Measurements from ENCODE around the gene CHD6. TPM values are rescaled to one million over a fixed set of nuclear protein-coding genes. Genes with fewer than 3 reads are reported as not detected.
A peak's percentile ranks its signal among the peaks of the same experiment; 100 is the strongest.

The CHD6 gene
- total and polyA plus RNA-seq, 3 experiments from 2014 or later = 24.6 to 59.5 (median 25.3) TPM

DNA sequence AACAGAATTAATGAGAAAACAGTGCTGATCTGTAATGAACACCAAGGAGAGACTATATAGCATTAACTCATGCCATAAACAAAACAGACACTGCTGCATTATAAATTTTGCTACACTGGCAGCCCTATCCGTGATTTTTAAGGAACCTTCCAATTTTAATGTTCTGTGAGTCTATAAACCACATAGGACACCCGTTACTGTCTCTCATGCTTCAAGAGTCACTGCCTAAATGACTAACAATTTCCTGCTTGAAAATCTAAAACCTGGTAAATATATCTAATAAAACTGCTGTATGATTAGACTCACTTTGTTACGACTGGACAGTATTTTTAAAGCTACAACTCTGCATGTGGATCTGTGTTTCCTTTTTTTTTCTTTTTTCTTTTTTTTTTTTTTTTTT is 8.7 kb downstream of the CHD6 start:
- Mint-ChIP-seq H3K36me3 (peaks cover 0 to 8% (median 5%) of the 10 kb centered on the region in 3 donors), H3K27ac (no peak overlapping the region), H3K27me3 (peaks cover 0 to 2% of the 10 kb centered on the region in 2 donors), H3K4me1 (peaks cover 57 to 83% (median 72%) of the 10 kb centered on the region in 3 donors), H3K9me3 (no peaks in the 10 kb centered on the region), H3K4me3 (peak overlapping the region in 1 of 7 donors; percentile 1)
- POLR2A ChIA-PET = interaction anchor here (1.1 kb wide), 1 partner anchor 8 kb away, joined by 4 read pairs; no protein-coding TSS in a partner anchor
- H3K36me3 ChIP-seq (ENCODE audit: insufficient read depth, low read length) = no peaks in the 10 kb centered on the region
- H3K27me3 ChIP-seq (ENCODE audit: insufficient read depth, low read length, poor library complexity, severe bottlenecking) = no peaks in the 10 kb centered on the region
- H3K27ac ChIP-seq (ENCODE audit: low read depth, low read length) = no peak overlapping the region
- peaks cover 17% of the 10 kb centered on the region for H3K4me1 ChIP-seq (ENCODE audit: insufficient read depth, low read length)
- no peaks in the 10 kb centered on the region for H3K9me3 ChIP-seq (ENCODE audit: low read length)
- no peak for DNase-seq
- H3K4me3 ChIP-seq (ENCODE audit: low read length) = no peak overlapping the region
- CTCF ChIA-PET = no interaction called here

DNA sequence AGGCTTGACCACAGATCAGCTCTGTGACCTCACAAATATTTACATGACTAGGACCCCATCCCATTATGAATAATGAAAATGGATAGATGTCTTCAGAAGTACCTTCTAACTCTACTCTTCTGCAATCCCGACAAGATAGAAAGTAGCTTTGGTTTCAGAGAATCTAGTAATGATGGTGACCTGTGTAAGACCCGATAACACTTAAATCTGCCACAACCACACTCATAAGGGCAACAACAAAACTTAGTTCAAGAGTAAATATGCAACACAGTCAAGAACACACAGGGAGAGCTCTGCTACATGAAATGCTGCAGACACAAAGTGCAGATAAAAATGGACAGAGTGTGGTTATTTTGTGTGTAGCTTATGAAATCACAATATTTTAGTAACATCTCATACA is 9.6 kb downstream of the CHD6 start:
- Mint-ChIP-seq H3K4me1 (peaks cover 56 to 82% (median 72%) of the 10 kb centered on the region in 3 donors), H3K27ac (peak overlapping the region in 2 of 8 donors; percentile 6 to 61)
- POLR2A ChIA-PET = interaction anchor here (1.1 kb wide), 1 partner anchor 9 kb away, joined by 4 read pairs; no protein-coding TSS in a partner anchor

DNA sequence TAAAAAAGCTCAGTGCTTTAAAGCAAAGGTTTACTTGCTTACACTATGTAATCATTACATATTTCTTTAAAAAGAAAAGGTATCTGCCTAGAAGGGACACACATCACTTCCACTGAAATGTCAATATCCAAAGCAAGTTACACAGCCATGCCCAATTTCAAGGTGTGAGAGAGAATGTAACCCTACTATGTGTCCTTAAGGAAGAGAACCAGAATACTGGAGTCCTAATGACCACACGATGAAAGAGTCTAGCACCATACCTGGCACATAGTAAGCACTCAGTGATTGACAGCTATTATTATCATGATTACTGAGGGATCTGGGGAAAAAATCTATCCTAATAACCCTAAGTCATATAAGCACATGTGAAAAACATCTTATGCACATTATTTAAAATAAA is 10.4 kb downstream of the CHD6 start:
- H3K36me3 Mint-ChIP-seq = peaks cover 0 to 7% (median 3%) of the 10 kb centered on the region in 3 donors
- no peak overlapping the region for H3K4me3 ChIP-seq (ENCODE audit: low read length)
- no peak for DNase-seq
- peaks cover 51 to 74% (median 64%) of the 10 kb centered on the region in 3 donors for H3K4me1 Mint-ChIP-seq
- H3K27me3 Mint-ChIP-seq = peaks cover 0 to 2% of the 10 kb centered on the region in 2 donors
- H3K27ac ChIP-seq (ENCODE audit: low read depth, low read length) = no peak overlapping the region
- no peak overlapping the region for H3K4me3 Mint-ChIP-seq
- no peak overlapping the region for H3K27ac Mint-ChIP-seq
- POLR2A ChIA-PET = no interaction called here
- no peaks in the 10 kb centered on the region for H3K27me3 ChIP-seq (ENCODE audit: insufficient read depth, low read length, poor library complexity, severe bottlenecking)
- H3K36me3 ChIP-seq (ENCODE audit: insufficient read depth, low read length) = no peaks in the 10 kb centered on the region
- H3K4me1 ChIP-seq (ENCODE audit: insufficient read depth, low read length) = peaks cover 17% of the 10 kb centered on the region
- no peaks in the 10 kb centered on the region for H3K9me3 ChIP-seq (ENCODE audit: low read length)
- CTCF ChIA-PET = no interaction called here
- no peaks in the 10 kb centered on the region for H3K9me3 Mint-ChIP-seq

More for the DNA sequence above, 9.6 kb downstream of the CHD6 start:
- Histone ChIP-seq H3K4me1 (ENCODE audit: insufficient read depth, low read length) (peaks cover 17% of the 10 kb centered on the region), H3K9me3 (ENCODE audit: low read length) (no peaks in the 10 kb centered on the region), H3K4me3 (ENCODE audit: low read length) (no peak overlapping the region), H3K27ac (ENCODE audit: low read depth, low read length) (no peak overlapping the region), H3K27me3 (ENCODE audit: insufficient read depth, low read length, poor library complexity, severe bottlenecking) (no peaks in the 10 kb centered on the region), H3K36me3 (ENCODE audit: insufficient read depth, low read length) (no peaks in the 10 kb centered on the region)
- Mint-ChIP-seq H3K9me3 (no peaks in the 10 kb centered on the region), H3K4me3 (peak overlapping the region in 2 of 7 donors; percentile 1 to 26), H3K27me3 (peaks cover 0 to 2% of the 10 kb centered on the region in 2 donors), H3K36me3 (peaks cover 0 to 7% (median 3%) of the 10 kb centered on the region in 3 donors)
- CTCF ChIA-PET = no interaction called here
- no peak for DNase-seq

DNA sequence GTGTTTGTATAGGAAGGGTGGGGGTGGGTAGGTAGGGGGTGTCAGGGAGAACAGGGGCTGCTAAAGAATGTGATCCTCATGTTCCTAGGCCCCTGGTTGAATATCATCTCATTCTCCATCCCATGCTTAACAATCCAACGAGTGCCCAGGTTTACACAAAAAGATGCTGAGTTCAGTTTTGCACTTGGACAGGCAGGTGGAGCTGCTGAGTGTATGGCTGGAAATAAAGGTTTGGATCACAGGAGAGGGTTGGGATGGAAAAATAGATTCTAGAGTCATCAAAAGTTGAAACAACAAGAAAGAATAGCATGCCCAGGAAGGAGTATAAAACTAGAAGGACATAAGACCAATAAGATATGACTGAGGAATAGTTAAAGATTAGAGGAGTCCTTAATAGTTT is 14.2 kb downstream of the CHD6 start:
- peaks cover 43 to 55% (median 45%) of the 10 kb centered on the region in 3 donors for H3K4me1 Mint-ChIP-seq
- CTCF ChIA-PET = interaction anchor here (0.9 kb wide), 1 partner anchor 8 kb away, joined by 3 read pairs; no protein-coding TSS in a partner anchor

DNA sequence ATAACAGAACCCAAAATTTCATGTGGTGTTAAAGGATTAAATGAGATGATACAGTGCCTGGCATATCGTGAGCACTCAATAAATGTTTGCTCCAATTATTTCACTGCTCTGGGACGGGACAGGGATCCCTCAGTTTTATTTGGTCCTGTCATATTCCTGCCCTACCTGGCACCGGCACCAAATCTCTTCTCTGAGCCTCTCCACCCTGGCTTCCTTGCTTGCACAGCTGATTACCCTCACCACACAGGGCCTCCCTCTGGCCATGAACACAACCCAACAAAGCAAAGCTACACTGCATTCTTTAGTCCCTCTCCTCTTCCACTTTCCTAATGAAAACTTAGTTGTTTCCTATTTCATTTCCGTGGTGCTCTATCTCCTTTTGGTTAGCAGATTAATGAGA is 16.4 kb downstream of the CHD6 start:
- Histone ChIP-seq H3K4me1 (ENCODE audit: insufficient read depth, low read length) (no peaks in the 10 kb centered on the region), H3K27ac (ENCODE audit: low read depth, low read length) (no peak overlapping the region), H3K4me3 (ENCODE audit: low read length) (no peak overlapping the region), H3K27me3 (ENCODE audit: insufficient read depth, low read length, poor library complexity, severe bottlenecking) (no peaks in the 10 kb centered on the region), H3K9me3 (ENCODE audit: low read length) (peaks cover 35% of the 10 kb centered on the region), H3K36me3 (ENCODE audit: insufficient read depth, low read length) (no peaks in the 10 kb centered on the region)
- Mint-ChIP-seq H3K9me3 (peaks cover 28 to 48% (median 45%) of the 10 kb centered on the region in 5 donors), H3K4me3 (no peak overlapping the region), H3K36me3 (peaks cover 15 to 54% (median 28%) of the 10 kb centered on the region in 3 donors), H3K27ac (peak overlapping the region in 2 of 8 donors; percentile 50 to 83), H3K4me1 (peaks cover 30 to 38% (median 31%) of the 10 kb centered on the region in 3 donors), H3K27me3 (no peaks in the 10 kb centered on the region)
- ChIA-PET CTCF (no interaction called here), POLR2A (no interaction called here)
- DNase-seq = no peak

More for the DNA sequence above, 14.2 kb downstream of the CHD6 start:
- peaks cover 8% of the 10 kb centered on the region for H3K4me1 ChIP-seq (ENCODE audit: insufficient read depth, low read length)
- no peak for DNase-seq
- Mint-ChIP-seq H3K27me3 (no peaks in the 10 kb centered on the region), H3K36me3 (peaks cover 13 to 32% (median 23%) of the 10 kb centered on the region in 3 donors), H3K27ac (peak overlapping the region in 2 of 8 donors; percentile 55 to 69), H3K4me3 (no peak overlapping the region), H3K9me3 (peaks cover 24 to 30% (median 27%) of the 10 kb centered on the region in 5 donors)
- peaks cover 30% of the 10 kb centered on the region for H3K9me3 ChIP-seq (ENCODE audit: low read length)
- POLR2A ChIA-PET = no interaction called here
- no peak overlapping the region for H3K4me3 ChIP-seq (ENCODE audit: low read length)
- H3K27ac ChIP-seq (ENCODE audit: low read depth, low read length) = no peak overlapping the region
- H3K36me3 ChIP-seq (ENCODE audit: insufficient read depth, low read length) = no peaks in the 10 kb centered on the region
- no peaks in the 10 kb centered on the region for H3K27me3 ChIP-seq (ENCODE audit: insufficient read depth, low read length, poor library complexity, severe bottlenecking)

DNA sequence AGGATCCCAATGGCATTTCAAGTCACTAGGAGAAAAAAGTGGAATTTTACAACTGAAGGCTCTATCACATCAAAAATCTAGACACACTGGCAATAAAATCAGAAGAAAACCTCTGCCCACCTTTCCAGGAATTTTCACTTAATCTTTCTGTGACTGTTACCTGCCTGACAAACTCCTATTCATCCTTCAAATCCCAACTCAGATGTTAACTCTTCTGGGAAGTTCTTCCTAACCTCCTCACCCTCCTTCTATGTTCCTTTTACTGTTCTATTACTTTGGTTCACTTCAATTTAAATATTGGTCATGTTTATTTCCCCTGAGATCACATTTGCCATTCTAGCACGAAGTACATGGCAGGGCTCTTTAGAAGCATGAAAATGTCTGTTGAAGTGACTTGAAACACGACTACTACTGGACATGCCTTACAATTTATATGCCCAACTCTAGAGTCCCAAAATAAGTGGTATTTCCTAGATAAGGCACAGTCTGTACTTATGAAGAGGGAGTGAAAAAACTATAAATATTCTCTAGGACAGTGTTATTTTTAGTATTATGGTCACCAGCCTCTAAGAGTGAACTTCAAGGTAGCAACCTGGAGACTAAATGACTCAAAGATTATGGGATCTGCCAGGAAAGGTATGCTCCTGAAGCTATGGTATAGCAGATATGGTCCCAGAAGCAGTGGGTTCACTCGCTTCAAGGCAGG is 17.1 kb downstream of the CHD6 start:
- peaks cover 34 to 55% (median 50%) of the 10 kb centered on the region in 5 donors for H3K9me3 Mint-ChIP-seq

DNA sequence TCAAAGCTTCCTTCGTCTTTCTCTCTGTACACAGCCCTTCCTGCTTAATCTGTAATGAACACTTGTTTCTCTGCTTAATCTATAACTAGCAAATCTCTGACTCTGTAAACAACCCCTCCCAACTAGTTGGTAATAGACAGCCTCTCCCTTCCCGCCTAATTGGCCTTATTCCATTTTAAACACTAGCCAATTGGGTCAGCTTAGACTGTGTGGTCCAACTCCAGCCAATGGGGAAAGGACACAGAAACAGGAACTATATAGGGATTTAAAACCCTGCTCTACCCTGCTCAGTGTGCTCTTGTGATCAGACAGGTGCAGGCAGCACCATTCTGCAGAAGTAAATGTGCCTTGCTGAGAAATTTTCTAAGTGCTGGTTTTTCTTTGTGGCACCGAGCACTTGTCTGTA is 18.5 kb downstream of the CHD6 start:
- no peak overlapping the region for H3K4me3 Mint-ChIP-seq
- no peaks in the 10 kb centered on the region for H3K27me3 ChIP-seq (ENCODE audit: insufficient read depth, low read length, poor library complexity, severe bottlenecking)
- H3K4me1 ChIP-seq (ENCODE audit: insufficient read depth, low read length) = no peaks in the 10 kb centered on the region
- peaks cover 36 to 66% (median 61%) of the 10 kb centered on the region in 5 donors for H3K9me3 Mint-ChIP-seq
- no peak overlapping the region for H3K27ac ChIP-seq (ENCODE audit: low read depth, low read length)
- CTCF ChIA-PET = no interaction called here
- POLR2A ChIA-PET = no interaction called here
- H3K4me1 Mint-ChIP-seq = peaks cover 37 to 40% (median 37%) of the 10 kb centered on the region in 3 donors
- DNase-seq = no peak
- H3K36me3 Mint-ChIP-seq = peaks cover 21 to 73% (median 42%) of the 10 kb centered on the region in 3 donors
- no peaks in the 10 kb centered on the region for H3K27me3 Mint-ChIP-seq
- no peak overlapping the region for H3K4me3 ChIP-seq (ENCODE audit: low read length)
- H3K27ac Mint-ChIP-seq = peak overlapping the region in 1 of 8 donors; percentile 42
- H3K36me3 ChIP-seq (ENCODE audit: insufficient read depth, low read length) = no peaks in the 10 kb centered on the region
- peaks cover 45% of the 10 kb centered on the region for H3K9me3 ChIP-seq (ENCODE audit: low read length)

More for the DNA sequence above, 17.1 kb downstream of the CHD6 start:
- DNase-seq = no peak
- Mint-ChIP-seq H3K27ac (no peak overlapping the region), H3K36me3 (peaks cover 15 to 60% (median 33%) of the 10 kb centered on the region in 3 donors), H3K4me1 (peaks cover 33 to 40% (median 36%) of the 10 kb centered on the region in 3 donors), H3K4me3 (no peak overlapping the region), H3K27me3 (no peaks in the 10 kb centered on the region)
- POLR2A ChIA-PET = no interaction called here
- CTCF ChIA-PET = no interaction called here
- no peaks in the 10 kb centered on the region for H3K27me3 ChIP-seq (ENCODE audit: insufficient read depth, low read length, poor library complexity, severe bottlenecking)
- H3K4me3 ChIP-seq (ENCODE audit: low read length) = no peak overlapping the region
- H3K4me1 ChIP-seq (ENCODE audit: insufficient read depth, low read length) = no peaks in the 10 kb centered on the region
- H3K27ac ChIP-seq (ENCODE audit: low read depth, low read length) = no peak overlapping the region
- H3K9me3 ChIP-seq (ENCODE audit: low read length) = peaks cover 38% of the 10 kb centered on the region
- no peaks in the 10 kb centered on the region for H3K36me3 ChIP-seq (ENCODE audit: insufficient read depth, low read length)

DNA sequence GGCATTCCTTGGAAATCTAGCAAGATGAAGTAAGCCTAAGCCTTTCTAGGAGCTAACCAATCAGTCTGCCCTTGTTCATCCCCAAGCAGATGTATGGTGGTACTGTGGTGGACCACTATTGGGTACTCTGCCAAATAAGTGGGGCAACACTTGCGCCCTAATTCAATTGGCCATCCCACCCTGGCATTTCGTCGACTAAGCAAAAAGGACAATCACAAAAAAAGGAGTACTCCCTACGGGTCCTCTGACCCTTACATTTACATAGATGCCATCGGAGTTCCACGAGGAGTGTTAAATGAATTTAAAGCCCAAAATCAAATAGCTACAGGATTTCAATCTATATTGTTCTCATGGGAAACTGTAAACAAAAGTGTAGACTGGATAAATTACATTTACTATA is 19.5 kb downstream of the CHD6 start:
- Mint-ChIP-seq H3K36me3 (peaks cover 26 to 83% (median 50%) of the 10 kb centered on the region in 3 donors), H3K9me3 (peaks cover 36 to 75% (median 70%) of the 10 kb centered on the region in 5 donors), H3K4me3 (no peak overlapping the region), H3K27ac (no peak overlapping the region), H3K27me3 (no peaks in the 10 kb centered on the region), H3K4me1 (peaks cover 38 to 41% (median 40%) of the 10 kb centered on the region in 3 donors)
- Histone ChIP-seq H3K4me3 (ENCODE audit: low read length) (no peak overlapping the region), H3K36me3 (ENCODE audit: insufficient read depth, low read length) (no peaks in the 10 kb centered on the region), H3K27ac (ENCODE audit: low read depth, low read length) (no peak overlapping the region), H3K9me3 (ENCODE audit: low read length) (peaks cover 45% of the 10 kb centered on the region), H3K4me1 (ENCODE audit: insufficient read depth, low read length) (no peaks in the 10 kb centered on the region), H3K27me3 (ENCODE audit: insufficient read depth, low read length, poor library complexity, severe bottlenecking) (no peaks in the 10 kb centered on the region)
- ChIA-PET CTCF (no interaction called here), POLR2A (no interaction called here)
- DNase-seq = no peak
